PC-9 (cell line): ENCODE results near the gene LIPC.

Experiments used
- CTCF ChIP-seq: fragments of 200-600 bp; sonication (generic); conservative IDR thresholded peaks from 2 replicates; pipeline ENCODE4 v1.6.1; 2017; ENCODE audit warnings: mixed run types, antibody characterized with exemption, mild to moderate bottlenecking, moderate library complexity
- EZH2 ChIP-seq: fragments of 200-600 bp; sonication (generic); IDR thresholded peaks from 2 replicates; pipeline ENCODE4 v1.8.0; 2017; ENCODE audit warnings: antibody characterized with exemption, low read depth

- TF ChIP-seq EZH2: no peak
- no peak for TF ChIP-seq CTCF
Observed at GRCh38 chr15:58528188-58528870, 96.5 kb downstream of the LIPC start.
